EL (cell line): ENCODE measurements around the gene HMGXB3.
"Not testable (repeated sequence)": the region's sequence is repeated elsewhere in the genome, so short reads cannot be mapped to it uniquely, and the experiment has no call there.

Experiments
- DNase-seq: peaks from one replicate; pipeline ENCODE4 v3.0.0-alpha.2; 2016

Gene HMGXB3

GRCh38 chr5:150021491-150022157, 21.1 kb downstream of the HMGXB3 start:
- no peak for DNase-seq

GRCh38 chr5:150022158-150022531, 21.6 kb downstream of the HMGXB3 start:
- peak; percentile 87 for DNase-seq

DNA sequence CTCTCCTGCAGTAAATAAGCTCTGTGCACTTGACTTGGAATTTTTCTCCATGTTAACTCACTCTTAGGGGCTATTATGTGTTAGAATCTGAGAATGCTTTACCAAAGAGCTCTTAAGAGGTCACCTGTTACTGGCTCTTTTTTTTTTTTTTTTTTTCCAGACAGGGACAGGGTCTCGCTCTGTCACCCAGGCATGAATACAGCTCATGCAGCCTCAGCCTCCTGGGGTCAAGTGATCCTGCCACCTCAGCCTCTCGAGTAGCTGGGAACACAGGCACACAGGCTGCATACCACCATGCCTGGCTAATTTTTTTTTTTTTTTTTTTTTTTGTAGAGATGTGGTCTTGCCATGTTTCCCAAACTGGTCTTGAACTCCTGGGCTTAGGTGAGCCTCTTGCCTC, 22.1 kb downstream of the HMGXB3 start:
- no peak for DNase-seq

- no peak for DNase-seq
Observed at GRCh38 chr5:150023136-150023535, 22.6 kb downstream of the HMGXB3 start.

DNA sequence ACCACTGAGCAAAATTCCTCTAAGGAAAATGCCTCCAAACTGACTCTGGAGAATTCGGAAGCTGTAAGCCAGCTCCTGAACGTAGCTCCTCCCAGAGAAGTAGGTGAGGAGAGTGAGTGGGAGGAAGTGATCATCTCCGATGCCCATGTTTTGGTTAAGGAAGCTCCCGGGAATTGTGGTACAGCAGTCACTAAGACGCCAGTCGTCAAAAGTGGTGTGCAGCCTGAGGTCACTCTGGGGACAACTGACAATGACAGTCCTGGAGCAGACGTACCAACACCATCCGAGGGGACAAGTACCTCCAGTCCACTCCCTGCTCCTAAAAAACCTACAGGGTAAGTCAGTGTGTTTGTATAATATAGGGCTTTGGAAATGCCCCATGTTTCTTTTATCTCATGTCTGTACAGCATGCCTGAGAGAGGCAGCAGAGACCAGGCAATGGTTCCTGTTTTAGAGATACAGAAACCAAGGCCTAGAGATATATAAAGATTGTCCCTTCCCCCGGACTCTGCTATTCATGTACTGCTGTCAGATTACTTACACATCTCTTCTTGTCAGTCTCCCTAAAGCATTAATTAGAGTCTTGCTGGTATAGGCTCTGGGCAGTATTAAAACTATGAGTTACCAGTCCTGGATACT, 23.9 kb downstream of the HMGXB3 start:
- DNase-seq, result no peak

GRCh38 chr5:150026682-150027172, 26.2 kb downstream of the HMGXB3 start:
- DNase-seq, result no peak

- DNase-seq, result not testable (repeated sequence)
Observed at GRCh38 chr5:150028047-150028446, 27.5 kb downstream of the HMGXB3 start.

GRCh38 chr5:150033334-150033733, 32.8 kb downstream of the HMGXB3 start:
- no peak for DNase-seq

DNA sequence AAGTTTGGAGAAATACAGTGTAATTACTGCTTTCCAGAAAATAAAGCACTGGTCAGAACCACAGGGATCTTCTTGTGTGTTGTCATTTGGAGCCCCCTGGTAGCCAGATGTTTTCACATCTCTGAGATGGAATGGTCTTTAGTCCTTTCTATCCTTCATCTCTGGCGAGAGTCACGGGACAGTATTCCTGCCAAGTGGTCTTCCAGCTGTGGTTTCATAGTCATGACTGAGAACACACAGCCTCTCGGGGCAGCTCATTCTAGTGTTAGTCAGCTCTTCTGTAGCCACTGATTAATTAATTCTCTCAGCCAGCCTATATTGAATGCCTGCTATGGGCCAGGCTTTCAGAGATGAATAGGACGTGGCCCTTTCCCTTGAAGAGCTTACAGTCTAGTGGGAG, 34.1 kb downstream of the HMGXB3 start:
- DNase-seq, result peak; percentile 74

DNA sequence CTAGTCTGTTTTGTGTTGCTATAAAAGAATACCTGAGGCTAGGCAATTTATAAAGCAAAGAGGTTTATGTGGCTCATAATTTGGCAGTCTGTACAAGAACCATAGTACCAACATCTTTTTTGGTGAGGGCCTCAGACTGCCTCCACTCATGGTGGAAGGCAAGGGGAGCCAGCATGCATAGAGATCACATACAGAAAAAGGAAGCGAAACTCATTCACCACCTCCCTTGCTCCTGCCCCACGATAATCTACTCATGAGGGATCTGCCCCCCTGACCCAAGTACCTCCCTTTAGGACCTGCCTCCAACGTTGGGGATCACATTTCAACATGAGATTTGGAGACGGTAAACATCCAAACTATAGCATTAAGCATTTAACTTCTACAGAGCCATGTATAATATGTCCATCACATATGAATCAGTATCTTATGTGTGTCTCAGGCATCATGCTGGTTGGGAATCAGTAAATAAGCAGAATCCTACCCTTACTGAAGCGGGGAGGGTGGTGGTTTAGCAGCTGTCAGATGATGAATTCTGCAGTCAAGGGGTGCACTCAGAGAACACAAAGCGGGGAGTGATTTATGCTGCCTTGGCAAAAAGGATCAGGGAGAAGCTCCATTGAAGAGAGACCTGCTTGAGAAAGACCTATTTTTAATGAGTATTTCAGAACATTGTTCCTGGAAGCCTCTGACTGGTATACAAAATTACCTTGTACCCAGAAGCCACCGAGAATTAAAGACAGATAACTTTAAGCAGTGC, 34.8 kb downstream of the HMGXB3 start:
- DNase-seq, result no peak

DNA sequence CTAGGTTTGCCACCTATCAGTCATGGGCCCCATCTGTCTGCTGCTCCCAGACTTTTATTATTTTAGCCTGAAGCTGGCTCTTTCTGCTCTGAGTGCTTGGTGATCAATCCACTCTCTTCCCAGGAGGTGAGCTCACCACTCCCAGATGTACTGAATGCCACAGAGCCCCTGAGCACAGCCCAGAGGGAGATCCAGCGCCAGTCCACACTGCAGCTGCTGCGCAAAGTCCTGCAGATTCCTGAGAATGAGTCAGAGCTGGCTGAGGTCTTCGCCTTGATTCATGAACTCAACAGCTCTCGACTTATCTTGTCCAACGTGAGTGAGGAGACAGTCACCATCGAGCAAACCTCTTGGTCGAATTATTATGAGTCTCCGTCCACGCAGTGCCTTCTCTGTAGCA, 36.0 kb downstream of the HMGXB3 start:
- DNase-seq, result peak; percentile 100

GRCh38 chr5:150038547-150038946, 38.0 kb downstream of the HMGXB3 start:
- DNase-seq, result no peak

DNA sequence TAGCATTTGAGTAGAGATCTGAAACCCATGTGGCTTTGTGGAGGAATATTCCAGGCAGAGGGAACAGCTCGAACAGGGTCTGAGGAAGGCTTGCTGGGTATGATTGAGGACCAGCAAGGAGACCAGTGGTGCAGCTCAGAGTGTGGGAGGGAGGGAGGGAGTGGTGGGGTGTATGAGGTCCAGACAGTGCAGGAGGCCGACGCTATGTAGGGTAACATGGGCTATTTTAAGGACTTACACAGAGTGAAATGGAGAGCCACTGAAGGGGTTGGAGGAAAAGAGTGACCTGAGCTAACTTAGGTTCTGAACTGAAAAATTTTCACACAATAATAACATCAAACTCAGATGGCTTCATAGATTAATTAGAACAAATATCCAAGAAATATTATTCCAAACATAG, 41.9 kb downstream of the HMGXB3 start:
- no peak for DNase-seq

DNA sequence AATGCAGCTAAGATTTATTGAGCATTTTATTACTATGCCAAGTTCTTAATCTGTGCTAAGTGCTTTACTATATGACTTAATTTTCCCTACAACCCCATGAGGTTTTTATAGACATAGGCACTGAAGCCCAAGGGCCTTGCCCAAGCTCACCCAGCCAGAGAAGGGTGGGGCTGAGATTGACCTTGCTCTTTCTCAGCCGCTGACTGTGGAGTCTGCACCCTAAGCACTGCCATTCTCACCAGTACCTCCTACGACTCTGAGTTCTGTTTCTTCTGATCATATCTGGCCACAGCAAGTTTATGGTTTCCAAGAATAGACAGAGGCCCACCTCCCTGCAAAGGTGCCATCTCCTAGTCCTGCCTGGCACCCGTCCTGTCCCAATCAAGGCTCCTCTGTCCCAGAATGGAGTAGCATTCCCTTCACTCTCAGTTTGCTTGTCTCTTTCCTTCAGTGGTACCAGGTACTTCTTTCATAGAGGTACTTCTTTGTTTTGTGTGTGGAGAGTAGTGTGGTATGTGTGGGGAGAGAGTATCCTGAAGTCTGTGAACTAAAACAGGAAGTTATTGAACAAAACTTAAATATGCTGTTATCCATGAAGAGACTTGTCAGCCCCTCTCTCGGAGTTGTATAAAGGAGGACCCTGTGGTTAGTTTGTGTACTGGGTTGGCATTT, 43.3 kb downstream of the HMGXB3 start:
- no peak for DNase-seq

DNA sequence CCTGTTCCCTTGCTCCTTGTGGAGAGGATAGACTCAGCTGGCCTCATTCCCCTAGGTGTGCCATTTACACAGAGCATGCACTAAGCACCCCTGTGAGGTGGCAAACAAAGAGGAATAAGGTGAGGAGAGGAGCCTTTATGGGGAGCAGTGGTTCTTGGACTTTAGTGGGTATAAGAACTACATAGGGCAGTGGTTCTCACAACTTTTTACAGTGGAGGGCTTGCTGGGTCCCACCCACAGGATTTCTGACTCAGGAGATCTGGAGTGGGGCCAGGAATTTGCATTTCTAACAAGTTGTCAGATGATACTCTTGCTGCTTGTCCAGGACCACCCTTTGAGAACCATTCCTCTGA, 43.8 kb downstream of the HMGXB3 start:
- peak; percentile 77 for DNase-seq

- DNase-seq, result no peak
Observed at GRCh38 chr5:150044712-150045111, 44.2 kb downstream of the HMGXB3 start.

GRCh38 chr5:150045549-150045948, 45.0 kb downstream of the HMGXB3 start:
- no peak for DNase-seq

DNA sequence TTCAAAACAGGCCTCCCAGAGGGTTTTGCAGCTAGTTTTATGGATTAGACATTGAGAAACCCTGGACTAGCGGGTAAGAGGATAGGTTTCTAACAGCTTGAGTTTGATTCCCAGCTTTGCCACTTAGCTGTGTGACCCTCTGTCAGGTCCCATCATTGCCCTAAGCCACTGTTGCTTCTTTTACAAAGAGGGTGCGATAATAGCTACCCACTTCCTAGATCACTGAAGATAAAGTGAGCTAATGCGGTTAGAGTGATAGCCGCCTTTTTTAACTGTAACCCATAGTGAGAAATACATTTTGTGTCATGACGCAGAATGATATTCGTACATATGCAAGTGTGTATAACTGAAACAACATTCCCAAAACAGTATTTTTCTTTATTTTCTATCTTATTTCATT, 45.5 kb downstream of the HMGXB3 start:
- DNase-seq, result no peak

- DNase-seq, result peak; percentile 74
Observed at GRCh38 chr5:150050172-150050811, 49.8 kb downstream of the HMGXB3 start.

GRCh38 chr5:150051657-150052195, 51.2 kb downstream of the HMGXB3 start:
- no peak for DNase-seq

DNA sequence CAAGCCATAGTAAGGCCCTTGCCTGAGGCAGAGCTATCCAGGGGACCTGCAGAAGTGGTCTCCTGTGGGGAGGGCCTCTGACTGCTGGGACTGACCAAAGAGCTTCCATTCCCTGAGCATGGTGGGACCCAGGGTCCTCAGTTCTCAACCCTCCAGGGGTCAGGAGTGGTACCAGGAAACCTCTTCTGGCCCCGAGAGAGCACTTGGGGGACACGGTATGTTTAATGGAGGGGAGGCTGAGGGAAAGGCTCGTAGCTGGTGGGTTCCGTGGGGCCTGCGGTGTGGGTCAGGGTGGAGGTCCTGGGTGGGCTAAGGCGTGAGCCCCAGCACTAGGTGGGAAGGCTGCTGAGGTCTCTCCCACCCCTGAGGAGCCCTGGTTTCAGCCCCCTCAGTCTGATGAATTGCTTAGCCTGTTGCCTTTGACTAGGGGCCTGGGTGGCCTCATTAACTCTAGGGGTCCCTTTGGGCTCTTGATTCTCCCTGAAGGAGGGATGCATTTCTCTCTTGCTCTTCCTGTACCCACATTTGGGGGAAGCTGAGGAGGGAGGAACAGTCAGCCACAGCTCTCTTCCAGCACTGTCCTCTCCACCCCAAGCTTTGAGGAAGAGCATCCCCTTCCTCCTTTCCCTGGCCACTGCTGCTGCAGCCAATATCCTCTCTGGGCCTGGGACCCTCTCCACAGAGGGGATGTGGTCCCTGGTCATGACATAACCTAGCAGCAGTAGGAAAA, 51.9 kb downstream of the HMGXB3 start:
- DNase-seq, result no peak
